Progenitor cell of endocrine pancreas (in vitro differentiated cells): ENCODE results near the gene RALGDS. TPM values are rescaled to one million over a fixed set of nuclear protein-coding genes. Genes with fewer than 3 reads are reported as not detected.

Experiments used
- DNase-seq: peaks from one replicate; pipeline ENCODE4 v3.0.0; 2021; ENCODE audit warnings: low spot score; ENCODE audit not compliant: unreplicated experiment
- H3K27ac Mint-ChIP-seq: 2 replicates; pipeline ENCODE4 v1.8.0; 2021; ENCODE audit warnings: mild to moderate bottlenecking, moderate library complexity, mixed read lengths
- H3K27me3 Mint-ChIP-seq: 2 replicates; pipeline ENCODE4 v1.8.0; 2021; ENCODE audit warnings: mixed read lengths
- H3K36me3 Mint-ChIP-seq: 2 replicates; pipeline ENCODE4 v1.8.0; 2022; ENCODE audit warnings: mixed read lengths; ENCODE audit not compliant: insufficient read depth
- H3K4me1 Mint-ChIP-seq: 2 replicates; pipeline ENCODE4 v1.8.0; 2021; ENCODE audit warnings: low read depth, mixed read lengths
- H3K4me3 Mint-ChIP-seq: 2 replicates; pipeline ENCODE4 v1.8.0; 2021; ENCODE audit warnings: low read depth, mild to moderate bottlenecking, moderate library complexity, mixed read lengths
- H3K9me3 Mint-ChIP-seq: 2 replicates; pipeline ENCODE4 v1.8.0; 2021; ENCODE audit warnings: low read depth, mixed read lengths
- total RNA-seq: library from RNA; stranded (reverse); gene quantifications from 2 replicates; pipeline ENCODE4 v1.2.1, GENCODE V29; 2021
- TF ChIP-seq, protein P1 (sequence below): fragments of 200-600 bp; sonication (generic); IDR thresholded peaks from one replicate; pipeline ENCODE4 v1.5.0; 2021; ENCODE audit warnings: antibody characterized with exemption, mild to moderate bottlenecking; ENCODE audit not compliant: unreplicated experiment

RALGDS gene
- total RNA-seq, 1 donor from 2014 or later, result 84.6 TPM

- Mint-ChIP-seq H3K4me3 (no peak overlapping the region), H3K27ac (peak overlapping the region; percentile 85), H3K27me3 (no peaks in the 10 kb centered on the region), H3K9me3 (no peaks in the 10 kb centered on the region), H3K4me1 (peaks cover 24% of the 10 kb centered on the region), H3K36me3 (no peaks in the 10 kb centered on the region)
- DNase-seq, result no peak
- TF ChIP-seq, protein P1, sequence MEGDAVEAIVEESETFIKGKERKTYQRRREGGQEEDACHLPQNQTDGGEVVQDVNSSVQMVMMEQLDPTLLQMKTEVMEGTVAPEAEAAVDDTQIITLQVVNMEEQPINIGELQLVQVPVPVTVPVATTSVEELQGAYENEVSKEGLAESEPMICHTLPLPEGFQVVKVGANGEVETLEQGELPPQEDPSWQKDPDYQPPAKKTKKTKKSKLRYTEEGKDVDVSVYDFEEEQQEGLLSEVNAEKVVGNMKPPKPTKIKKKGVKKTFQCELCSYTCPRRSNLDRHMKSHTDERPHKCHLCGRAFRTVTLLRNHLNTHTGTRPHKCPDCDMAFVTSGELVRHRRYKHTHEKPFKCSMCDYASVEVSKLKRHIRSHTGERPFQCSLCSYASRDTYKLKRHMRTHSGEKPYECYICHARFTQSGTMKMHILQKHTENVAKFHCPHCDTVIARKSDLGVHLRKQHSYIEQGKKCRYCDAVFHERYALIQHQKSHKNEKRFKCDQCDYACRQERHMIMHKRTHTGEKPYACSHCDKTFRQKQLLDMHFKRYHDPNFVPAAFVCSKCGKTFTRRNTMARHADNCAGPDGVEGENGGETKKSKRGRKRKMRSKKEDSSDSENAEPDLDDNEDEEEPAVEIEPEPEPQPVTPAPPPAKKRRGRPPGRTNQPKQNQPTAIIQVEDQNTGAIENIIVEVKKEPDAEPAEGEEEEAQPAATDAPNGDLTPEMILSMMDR, result no peak
Measured at GRCh38 chr9:133144904-133145851, 24.1 kb upstream of the RALGDS start.

DNA sequence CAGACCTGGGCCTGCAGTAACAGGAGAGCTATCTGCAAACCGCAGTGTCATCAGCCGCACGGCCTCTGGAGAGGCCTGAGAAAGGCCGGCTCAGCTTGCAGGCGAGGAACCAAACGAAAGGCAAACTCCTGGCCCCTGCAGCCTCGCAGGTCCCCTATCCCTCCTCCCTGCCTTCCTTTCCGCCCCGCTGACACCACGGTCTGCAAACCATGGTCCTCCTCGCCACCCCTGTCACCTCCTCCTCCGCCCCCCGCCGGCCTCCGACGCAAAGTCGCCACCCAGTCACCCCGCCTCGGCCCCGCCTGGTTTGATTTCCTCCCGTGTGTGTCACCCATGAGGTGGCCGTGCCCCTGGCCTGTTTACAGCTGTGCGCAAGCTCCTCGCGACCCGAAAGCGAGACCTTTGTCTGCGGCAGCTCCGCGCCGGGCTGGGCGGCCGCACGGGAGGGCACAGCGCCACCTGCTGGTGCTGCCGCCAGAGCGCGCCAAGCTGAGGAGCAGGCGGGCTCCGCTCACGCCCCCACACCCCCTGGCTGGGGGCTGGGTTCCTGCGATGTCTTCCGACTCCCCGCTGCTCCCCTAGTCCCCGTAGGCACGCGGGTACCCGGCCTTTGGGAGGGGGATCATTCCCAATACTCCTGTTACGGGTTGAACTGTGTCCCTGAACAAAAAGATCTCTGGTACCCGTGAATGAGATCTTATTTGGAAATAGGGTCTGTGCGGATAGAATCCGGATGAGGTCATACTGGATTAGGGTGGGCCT is 23.3 kb upstream of the RALGDS start:
- Mint-ChIP-seq H3K4me3 (peak overlapping the region; percentile 64), H3K36me3 (no peaks in the 10 kb centered on the region), H3K9me3 (no peaks in the 10 kb centered on the region), H3K4me1 (peaks cover 24% of the 10 kb centered on the region), H3K27ac (peak overlapping the region; percentile 85), H3K27me3 (no peaks in the 10 kb centered on the region)
- DNase-seq, result peak; percentile 80
- TF ChIP-seq, protein P1, result peak; percentile 100

DNA sequence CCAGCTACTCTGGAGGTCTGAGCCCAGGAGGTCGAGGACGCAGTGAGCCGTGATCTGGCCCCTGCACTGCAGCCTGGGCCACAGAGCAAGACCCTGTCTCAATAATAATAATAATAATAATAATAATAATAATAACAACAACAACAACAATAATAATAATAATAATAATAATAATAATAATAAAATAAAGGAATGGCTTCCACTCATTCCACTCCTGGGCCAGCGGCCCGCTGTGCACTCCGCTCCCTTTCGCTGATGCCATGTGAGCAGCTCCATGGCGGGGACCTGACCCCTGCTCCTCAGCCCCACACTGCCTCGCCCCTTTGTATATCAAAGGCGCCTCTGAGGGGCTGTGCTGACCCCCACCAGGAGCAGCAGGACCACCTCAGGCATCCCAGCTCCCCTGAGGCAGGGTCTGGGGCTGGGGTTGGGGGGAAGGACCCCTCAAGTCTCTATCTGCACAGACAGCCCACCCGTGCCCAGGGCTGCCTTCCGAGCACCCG is 22.6 kb upstream of the RALGDS start:
- Mint-ChIP-seq H3K9me3 (no peaks in the 10 kb centered on the region), H3K4me3 (no peak overlapping the region), H3K27ac (peak overlapping the region; percentile 49), H3K36me3 (no peaks in the 10 kb centered on the region), H3K27me3 (no peaks in the 10 kb centered on the region), H3K4me1 (peaks cover 24% of the 10 kb centered on the region)
- TF ChIP-seq, protein P1, result no peak
- DNase-seq, result no peak

DNA sequence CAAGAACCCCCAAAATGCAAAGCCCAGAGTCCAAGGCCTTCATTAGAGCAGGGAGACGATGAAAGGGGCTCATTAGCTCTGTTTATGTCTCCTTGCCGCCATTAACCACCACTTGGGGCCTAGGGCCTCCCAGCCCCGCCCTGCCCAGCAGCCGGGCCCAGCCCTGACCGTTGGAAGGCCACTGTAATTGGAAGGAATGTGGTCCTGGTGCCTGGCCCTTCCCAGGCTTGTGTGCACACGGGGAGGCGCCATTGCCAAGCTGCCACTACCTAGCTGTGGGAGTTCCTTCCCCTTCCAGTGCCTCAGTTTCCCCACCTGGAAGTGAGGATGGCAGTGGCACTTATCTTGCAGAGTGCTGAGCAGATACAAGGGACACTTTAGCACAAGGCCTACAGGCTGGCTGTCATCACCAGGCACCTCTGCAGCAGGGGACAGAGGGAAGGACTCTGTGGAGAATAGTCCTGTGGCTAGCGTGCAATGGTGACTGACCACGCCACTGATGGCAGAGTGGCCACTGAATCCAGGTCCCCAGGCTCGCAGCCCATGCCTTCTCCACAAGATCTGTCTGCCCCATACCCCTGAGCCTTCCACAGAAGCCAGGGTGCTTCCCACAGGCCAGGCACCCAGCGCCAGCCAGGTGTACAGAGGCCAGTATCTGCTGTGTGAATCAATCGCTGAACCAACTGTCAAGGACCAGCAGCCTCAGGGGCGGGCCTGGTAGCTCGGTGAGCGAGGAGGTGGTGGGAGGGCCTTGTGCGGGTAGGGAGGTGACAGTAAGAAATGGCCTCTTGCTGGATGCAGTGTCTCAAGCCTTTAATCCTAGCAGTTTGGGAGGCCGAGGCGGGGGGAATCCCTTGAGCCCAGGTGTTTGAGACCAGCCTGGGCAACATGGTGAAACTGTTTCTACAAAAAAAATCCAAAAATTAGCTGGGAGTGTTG is 21.9 kb upstream of the RALGDS start:
- peaks cover 20% of the 10 kb centered on the region for H3K4me1 Mint-ChIP-seq
- H3K36me3 Mint-ChIP-seq, result no peaks in the 10 kb centered on the region
- no peaks in the 10 kb centered on the region for H3K9me3 Mint-ChIP-seq
- no peak overlapping the region for H3K4me3 Mint-ChIP-seq
- H3K27me3 Mint-ChIP-seq, result no peaks in the 10 kb centered on the region
- TF ChIP-seq, protein P1, result no peak
- H3K27ac Mint-ChIP-seq, result no peak overlapping the region
- no peak for DNase-seq
